Measurements from ENCODE around the gene SPATC1L.
"Not testable (repeated sequence)": the region's sequence is repeated elsewhere in the genome, so short reads cannot be mapped to it uniquely, and the experiment has no call there.

SPATC1L gene

GRCh38 chr21:46182548-46183336 lies 1.5 kb downstream of the SPATC1L start:
- H3K9me3 ChIP-seq (ENCODE audit: control insufficient read depth in 5 of 5, low read length in 5 of 5), result no peaks in the 10 kb centered on the region
- H3K4me1 ChIP-seq (ENCODE audit: control insufficient read depth in 5 of 5, insufficient read depth in 5 of 5, low read length in 5 of 5), result peaks cover 0 to 20% (median 11%) of the 10 kb centered on the region in 5 donors
- no peak overlapping the region for H3K4me3 ChIP-seq (ENCODE audit: low read depth in 1 of 5, low read length in 5 of 5)
- H3K27ac ChIP-seq (ENCODE audit: low read depth, low read length), result no peak overlapping the region
- peaks cover 0 to 9% (median 8%) of the 10 kb centered on the region in 5 donors for H3K27me3 ChIP-seq (ENCODE audit: control insufficient read depth in 5 of 5, insufficient read depth in 4 of 5, low read length in 5 of 5)
- no peak overlapping the region for H3K9ac ChIP-seq (ENCODE audit: low read length in 5 of 5)
- peaks cover 0 to 4% (median 0%) of the 10 kb centered on the region in 5 donors for H3K36me3 ChIP-seq (ENCODE audit: control insufficient read depth in 5 of 5, insufficient read depth in 5 of 5, low read length in 5 of 5)

GRCh38 chr21:46181953-46182547 lies 2.2 kb downstream of the SPATC1L start:
- Histone ChIP-seq H3K27me3 (ENCODE audit: control insufficient read depth in 5 of 5, insufficient read depth in 4 of 5, low read length in 5 of 5) (peaks cover 0 to 9% (median 8%) of the 10 kb centered on the region in 5 donors), H3K9ac (ENCODE audit: low read length in 5 of 5) (no peak overlapping the region), H3K4me3 (ENCODE audit: low read depth in 1 of 5, low read length in 5 of 5) (no peak overlapping the region), H3K4me1 (ENCODE audit: control insufficient read depth in 5 of 5, insufficient read depth in 5 of 5, low read length in 5 of 5) (peaks cover 0 to 20% (median 11%) of the 10 kb centered on the region in 5 donors), H3K9me3 (ENCODE audit: control insufficient read depth in 5 of 5, low read length in 5 of 5) (no peaks in the 10 kb centered on the region), H3K27ac (ENCODE audit: low read depth, low read length) (no peak overlapping the region), H3K36me3 (ENCODE audit: control insufficient read depth in 5 of 5, insufficient read depth in 5 of 5, low read length in 5 of 5) (peaks cover 0 to 4% (median 0%) of the 10 kb centered on the region in 5 donors)

- Histone ChIP-seq H3K27me3 (ENCODE audit: control insufficient read depth in 5 of 5, insufficient read depth in 4 of 5, low read length in 5 of 5) (peaks cover 0 to 9% (median 8%) of the 10 kb centered on the region in 5 donors), H3K9ac (ENCODE audit: low read length in 5 of 5) (no peak overlapping the region), H3K36me3 (ENCODE audit: control insufficient read depth in 5 of 5, insufficient read depth in 5 of 5, low read length in 5 of 5) (peaks cover 0 to 4% (median 0%) of the 10 kb centered on the region in 5 donors), H3K4me3 (ENCODE audit: low read depth in 1 of 5, low read length in 5 of 5) (no peak overlapping the region), H3K27ac (ENCODE audit: low read depth, low read length) (no peak overlapping the region), H3K9me3 (ENCODE audit: control insufficient read depth in 5 of 5, low read length in 5 of 5) (peaks cover 0 to 2% (median 0%) of the 10 kb centered on the region in 5 donors), H3K4me1 (ENCODE audit: control insufficient read depth in 5 of 5, insufficient read depth in 5 of 5, low read length in 5 of 5) (peaks cover 0 to 20% (median 11%) of the 10 kb centered on the region in 5 donors)
Measured at GRCh38 chr21:46181436-46181835, 2.8 kb downstream of the SPATC1L start.

GRCh38 chr21:46180778-46181391 lies 3.4 kb downstream of the SPATC1L start:
- Histone ChIP-seq H3K9ac (ENCODE audit: low read length in 5 of 5) (no peak overlapping the region), H3K27ac (ENCODE audit: low read depth, low read length) (no peak overlapping the region), H3K36me3 (ENCODE audit: control insufficient read depth in 5 of 5, insufficient read depth in 5 of 5, low read length in 5 of 5) (peaks cover 0 to 4% (median 0%) of the 10 kb centered on the region in 5 donors), H3K4me1 (ENCODE audit: control insufficient read depth in 5 of 5, insufficient read depth in 5 of 5, low read length in 5 of 5) (peaks cover 0 to 20% (median 11%) of the 10 kb centered on the region in 5 donors), H3K4me3 (ENCODE audit: low read depth in 1 of 5, low read length in 5 of 5) (no peak overlapping the region), H3K27me3 (ENCODE audit: control insufficient read depth in 5 of 5, insufficient read depth in 4 of 5, low read length in 5 of 5) (peaks cover 0 to 9% (median 8%) of the 10 kb centered on the region in 5 donors), H3K9me3 (ENCODE audit: control insufficient read depth in 5 of 5, low read length in 5 of 5) (peaks cover 0 to 2% (median 0%) of the 10 kb centered on the region in 5 donors)

GRCh38 chr21:46180079-46180722 lies 4.1 kb downstream of the SPATC1L start:
- H3K9me3 ChIP-seq (ENCODE audit: control insufficient read depth in 5 of 5, low read length in 5 of 5), result peaks cover 0 to 2% (median 0%) of the 10 kb centered on the region in 5 donors
- peaks cover 0 to 19% (median 11%) of the 10 kb centered on the region in 5 donors for H3K4me1 ChIP-seq (ENCODE audit: control insufficient read depth in 5 of 5, insufficient read depth in 5 of 5, low read length in 5 of 5)
- no peak overlapping the region for H3K4me3 ChIP-seq (ENCODE audit: low read depth in 1 of 5, low read length in 5 of 5)
- H3K9ac ChIP-seq (ENCODE audit: low read length in 5 of 5), result no peak overlapping the region
- H3K27me3 ChIP-seq (ENCODE audit: control insufficient read depth in 5 of 5, insufficient read depth in 4 of 5, low read length in 5 of 5), result peaks cover 0 to 9% (median 8%) of the 10 kb centered on the region in 5 donors
- H3K27ac ChIP-seq (ENCODE audit: low read depth, low read length), result no peak overlapping the region
- H3K36me3 ChIP-seq (ENCODE audit: control insufficient read depth in 5 of 5, insufficient read depth in 5 of 5, low read length in 5 of 5), result peaks cover 0 to 4% (median 0%) of the 10 kb centered on the region in 5 donors

- H3K27me3 ChIP-seq (ENCODE audit: control insufficient read depth in 5 of 5, insufficient read depth in 4 of 5, low read length in 5 of 5), result peaks cover 0 to 9% (median 8%) of the 10 kb centered on the region in 5 donors
- no peak overlapping the region for H3K27ac ChIP-seq (ENCODE audit: low read depth, low read length)
- H3K4me3 ChIP-seq (ENCODE audit: low read depth in 1 of 5, low read length in 5 of 5), result no peak overlapping the region
- peaks cover 0 to 2% (median under 1%) of the 10 kb centered on the region in 5 donors for H3K9me3 ChIP-seq (ENCODE audit: control insufficient read depth in 5 of 5, low read length in 5 of 5)
- H3K9ac ChIP-seq (ENCODE audit: low read length in 5 of 5), result no peak overlapping the region
- H3K36me3 ChIP-seq (ENCODE audit: control insufficient read depth in 5 of 5, insufficient read depth in 5 of 5, low read length in 5 of 5), result peaks cover 0 to 4% (median 0%) of the 10 kb centered on the region in 5 donors
- peaks cover 0 to 14% (median 8%) of the 10 kb centered on the region in 5 donors for H3K4me1 ChIP-seq (ENCODE audit: control insufficient read depth in 5 of 5, insufficient read depth in 5 of 5, low read length in 5 of 5)
Measured at GRCh38 chr21:46179708-46180078, 4.6 kb downstream of the SPATC1L start.

GRCh38 chr21:46178961-46179360 lies 5.3 kb downstream of the SPATC1L start:
- Histone ChIP-seq H3K27me3 (ENCODE audit: control insufficient read depth in 5 of 5, insufficient read depth in 4 of 5, low read length in 5 of 5) (peaks cover 0 to 8% (median 5%) of the 10 kb centered on the region in 5 donors), H3K9me3 (ENCODE audit: control insufficient read depth in 5 of 5, low read length in 5 of 5) (peaks cover 0 to 6% (median 2%) of the 10 kb centered on the region in 5 donors), H3K36me3 (ENCODE audit: control insufficient read depth in 5 of 5, insufficient read depth in 5 of 5, low read length in 5 of 5) (peaks cover 0 to 4% (median 0%) of the 10 kb centered on the region in 5 donors), H3K9ac (ENCODE audit: low read length in 5 of 5) (no peak overlapping the region), H3K4me3 (ENCODE audit: low read depth in 1 of 5, low read length in 5 of 5) (no peak overlapping the region), H3K27ac (ENCODE audit: low read depth, low read length) (no peak overlapping the region), H3K4me1 (ENCODE audit: control insufficient read depth in 5 of 5, insufficient read depth in 5 of 5, low read length in 5 of 5) (peaks cover 0 to 9% (median 5%) of the 10 kb centered on the region in 5 donors)

GRCh38 chr21:46176443-46177129 lies 7.7 kb downstream of the SPATC1L start:
- not testable (repeated sequence) for H3K27me3 ChIP-seq (ENCODE audit: control insufficient read depth in 5 of 5, insufficient read depth in 4 of 5, low read length in 5 of 5); H3K9ac ChIP-seq (ENCODE audit: low read length in 5 of 5); H3K27ac ChIP-seq (ENCODE audit: low read depth, low read length); H3K36me3 ChIP-seq (ENCODE audit: control insufficient read depth in 5 of 5, insufficient read depth in 5 of 5, low read length in 5 of 5); H3K4me3 ChIP-seq (ENCODE audit: low read depth in 1 of 5, low read length in 5 of 5); H3K4me1 ChIP-seq (ENCODE audit: control insufficient read depth in 5 of 5, insufficient read depth in 5 of 5, low read length in 5 of 5)
- peaks cover 0 to 12% (median 2%) of the 10 kb centered on the region in 5 donors for H3K9me3 ChIP-seq (ENCODE audit: control insufficient read depth in 5 of 5, low read length in 5 of 5)

- Histone ChIP-seq H3K9ac (ENCODE audit: low read length in 5 of 5) (no peak overlapping the region), H3K4me3 (ENCODE audit: low read depth in 1 of 5, low read length in 5 of 5) (no peak overlapping the region), H3K9me3 (ENCODE audit: control insufficient read depth in 5 of 5, low read length in 5 of 5) (peaks cover 0 to 12% (median 2%) of the 10 kb centered on the region in 5 donors), H3K4me1 (ENCODE audit: control insufficient read depth in 5 of 5, insufficient read depth in 5 of 5, low read length in 5 of 5) (peaks cover 0 to 2% (median 0%) of the 10 kb centered on the region in 5 donors), H3K27me3 (ENCODE audit: control insufficient read depth in 5 of 5, insufficient read depth in 4 of 5, low read length in 5 of 5) (no peaks in the 10 kb centered on the region), H3K27ac (ENCODE audit: low read depth, low read length) (no peak overlapping the region), H3K36me3 (ENCODE audit: control insufficient read depth in 5 of 5, insufficient read depth in 5 of 5, low read length in 5 of 5) (no peaks in the 10 kb centered on the region)
Measured at GRCh38 chr21:46173573-46173972, 10.7 kb downstream of the SPATC1L start.
